AG08395 (cell line): ENCODE measurements around the gene MRPL51.
"Not testable (repeated sequence)": the region's sequence is repeated elsewhere in the genome, so short reads cannot be mapped to it uniquely, and the experiment has no call there.

Experiments used
- DNase-seq: peaks from one replicate; pipeline ENCODE4 v3.0.0; 2012; ENCODE audit warnings: mixed read lengths, low spot score

Gene MRPL51

GRCh38 chr12:6488240-6488639 lies 4.8 kb downstream of the MRPL51 start:
- DNase-seq = no peak

- peak; percentile 88 for DNase-seq
Observed at GRCh38 chr12:6478416-6478815, 14.6 kb downstream of the MRPL51 start.

- DNase-seq = not testable (repeated sequence)
Observed at GRCh38 chr12:6477601-6478377, 15.3 kb downstream of the MRPL51 start.

GRCh38 chr12:6476489-6476888 lies 16.6 kb downstream of the MRPL51 start:
- peak; percentile 75 for DNase-seq

GRCh38 chr12:6475233-6475975 lies 17.7 kb downstream of the MRPL51 start:
- DNase-seq = not testable (repeated sequence)

GRCh38 chr12:6472491-6472890 lies 20.6 kb downstream of the MRPL51 start:
- no peak for DNase-seq

- DNase-seq = peak; percentile 69
Observed at GRCh38 chr12:6471989-6472360, 21.1 kb downstream of the MRPL51 start.

- DNase-seq = peak; percentile 98
Observed at GRCh38 chr12:6470375-6471163, 22.5 kb downstream of the MRPL51 start, which contains the start of gene VAMP1. VAMP1 (minus strand) TSS chr12:6470677; CDS start chr12:6470531, 146 bp downstream.

- no peak for DNase-seq
Observed at GRCh38 chr12:6469609-6470374, 23.3 kb downstream of the MRPL51 start.

GRCh38 chr12:6469092-6469491 lies 24.0 kb downstream of the MRPL51 start:
- no peak for DNase-seq

GRCh38 chr12:6468283-6468575 lies 24.8 kb downstream of the MRPL51 start:
- DNase-seq = no peak

GRCh38 chr12:6467571-6468282 lies 25.3 kb downstream of the MRPL51 start:
- DNase-seq = not testable (repeated sequence)

GRCh38 chr12:6466751-6467150 lies 26.3 kb downstream of the MRPL51 start:
- not testable (repeated sequence) for DNase-seq

- no peak for DNase-seq
Observed at GRCh38 chr12:6466184-6466573, 26.9 kb downstream of the MRPL51 start.

- peak; percentile 74 for DNase-seq
Observed at GRCh38 chr12:6465467-6466183, 27.4 kb downstream of the MRPL51 start.

- DNase-seq = no peak
Observed at GRCh38 chr12:6464531-6464930, 28.5 kb downstream of the MRPL51 start.

- no peak for DNase-seq
Observed at GRCh38 chr12:6463858-6464257, 29.2 kb downstream of the MRPL51 start.

GRCh38 chr12:6463216-6463615 lies 29.8 kb downstream of the MRPL51 start:
- no peak for DNase-seq

- DNase-seq = no peak
Observed at GRCh38 chr12:6462234-6462995, 30.6 kb downstream of the MRPL51 start.
